Activated gamma-delta T cell treated with Interleukin-2 at 50 U/mL for 16 hours (primary cell): ENCODE measurements around the gene ERGIC2.
"Not testable (repeated sequence)": the region's sequence is repeated elsewhere in the genome, so short reads cannot be mapped to it uniquely, and the experiment has no call there.

ENCODE experiments used
- DNase-seq: peaks from one replicate; pipeline ENCODE4 v3.0.0-alpha.2; 2020

ERGIC2 gene

GRCh38 chr12:29291226-29291625 lies 89.7 kb downstream of the ERGIC2 start:
- no peak for DNase-seq

DNA sequence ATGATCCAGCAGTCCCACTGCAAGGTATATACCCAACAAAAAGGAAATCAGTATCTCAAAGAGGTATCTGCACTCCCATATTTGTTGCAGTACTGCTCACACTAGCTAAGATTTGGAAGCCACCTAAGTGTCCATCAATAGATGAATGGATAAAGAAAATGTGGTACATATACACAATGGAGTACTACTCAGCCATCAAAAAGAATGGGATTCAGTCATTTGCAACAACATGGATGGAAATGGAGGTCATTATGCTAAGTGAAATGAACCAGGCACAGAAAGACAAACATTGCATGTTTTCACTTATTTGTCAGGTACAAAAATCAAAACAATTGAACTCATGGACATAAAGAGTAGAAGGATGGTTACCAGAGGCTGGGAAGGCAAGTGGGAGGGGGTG lies 90.5 kb downstream of the ERGIC2 start:
- not testable (repeated sequence) for DNase-seq

DNA sequence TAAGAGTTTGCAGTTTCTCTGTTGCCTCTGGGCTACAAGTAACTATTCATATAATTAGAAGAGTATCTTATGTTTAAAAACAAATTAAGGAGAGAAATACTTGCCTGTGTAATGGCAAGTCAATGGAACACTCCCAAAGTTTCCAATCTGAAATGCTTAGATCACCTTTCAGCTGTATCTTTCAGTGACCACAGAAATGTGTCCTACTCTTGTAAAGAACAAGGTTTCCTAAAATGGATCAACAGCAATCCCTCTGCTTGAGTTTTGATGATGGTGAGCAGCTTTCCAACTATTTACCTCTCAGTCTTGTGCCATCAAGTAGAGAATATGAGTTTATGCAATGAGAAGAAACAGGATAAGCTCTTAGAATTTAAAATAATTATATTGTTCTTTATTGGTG lies 92.9 kb downstream of the ERGIC2 start:
- no peak for DNase-seq

DNA sequence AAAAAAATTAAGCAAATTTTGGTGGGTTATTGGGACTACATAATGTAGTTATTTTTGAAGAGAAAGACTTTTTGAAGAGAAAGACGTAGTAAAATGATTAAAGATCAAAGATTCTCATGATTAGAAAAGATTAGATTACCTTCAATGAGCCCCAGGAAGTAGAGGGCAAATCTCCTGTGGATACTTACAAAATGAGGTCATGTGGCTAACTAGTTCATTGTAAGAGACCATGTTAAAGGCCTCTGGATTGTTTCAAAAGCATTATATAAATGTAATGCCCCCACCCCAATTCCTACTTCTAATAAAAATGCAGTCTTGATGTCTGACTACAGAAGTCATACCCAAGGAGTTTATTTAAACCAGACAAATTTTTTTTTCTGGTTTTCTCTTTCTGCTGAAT lies 93.3 kb downstream of the ERGIC2 start:
- no peak for DNase-seq
